Measurements from ENCODE around the gene MYO1H. TPM values are rescaled to one million over a fixed set of nuclear protein-coding genes. Genes with fewer than 3 reads are reported as not detected.

MYO1H gene
- total and polyA plus RNA-seq, 2 experiments from 2014 or later: not detected

DNA sequence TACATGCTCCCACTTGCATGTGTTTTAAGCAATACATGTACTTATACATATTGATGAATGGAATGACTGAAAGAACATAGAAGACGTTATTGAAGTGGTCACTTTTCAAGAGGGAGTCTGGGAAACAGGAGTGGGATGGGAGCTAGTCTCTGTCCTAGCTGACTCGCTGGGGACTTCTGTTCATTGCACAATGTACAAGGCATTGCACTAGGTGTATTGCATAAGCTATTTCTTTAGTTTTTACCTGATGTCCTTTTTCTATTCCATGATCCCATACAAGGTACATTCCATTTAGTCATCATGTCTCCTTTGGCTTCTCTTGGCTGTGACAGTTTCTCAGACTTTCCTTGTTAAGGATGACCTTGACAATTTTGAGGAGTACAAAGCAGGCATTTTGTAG, 4.0 kb upstream of the MYO1H start:
- Histone ChIP-seq H3K36me3 (ENCODE audit: insufficient read depth) (no peaks in the 10 kb centered on the region), H3K4me2 (no peak overlapping the region), H3K4me3 (no peak overlapping the region), H3K27ac (ENCODE audit: low read depth) (no peak overlapping the region), H3K4me1 (ENCODE audit: insufficient read depth) (no peaks in the 10 kb centered on the region), H3K27me3 (ENCODE audit: insufficient read depth) (no peaks in the 10 kb centered on the region), H2AFZ (no peak overlapping the region), H3K79me2 (replicated peaks; ENCODE audit: insufficient read depth) (no peaks in the 10 kb centered on the region), H3F3A (replicated peaks; ENCODE audit: low read depth) (no peaks in the 10 kb centered on the region), H3K9me2 (ENCODE audit: insufficient read depth) (peaks cover 8% of the 10 kb centered on the region), H4K20me1 (replicated peaks; ENCODE audit: insufficient read depth) (no peaks in the 10 kb centered on the region)
- no peak overlapping the region for H3K4me3 Mint-ChIP-seq
- DNase-seq (ENCODE audit: low spot score) (no peak), ATAC-seq (no peak)
- H3K27ac Mint-ChIP-seq: no peak overlapping the region
- no peak for TF ChIP-seq CREB1 (CRISPR knock-in tag; IDR thresholded peaks at IDR 0.05; ENCODE audit: low read depth)
- TF ChIP-seq, protein P1, sequence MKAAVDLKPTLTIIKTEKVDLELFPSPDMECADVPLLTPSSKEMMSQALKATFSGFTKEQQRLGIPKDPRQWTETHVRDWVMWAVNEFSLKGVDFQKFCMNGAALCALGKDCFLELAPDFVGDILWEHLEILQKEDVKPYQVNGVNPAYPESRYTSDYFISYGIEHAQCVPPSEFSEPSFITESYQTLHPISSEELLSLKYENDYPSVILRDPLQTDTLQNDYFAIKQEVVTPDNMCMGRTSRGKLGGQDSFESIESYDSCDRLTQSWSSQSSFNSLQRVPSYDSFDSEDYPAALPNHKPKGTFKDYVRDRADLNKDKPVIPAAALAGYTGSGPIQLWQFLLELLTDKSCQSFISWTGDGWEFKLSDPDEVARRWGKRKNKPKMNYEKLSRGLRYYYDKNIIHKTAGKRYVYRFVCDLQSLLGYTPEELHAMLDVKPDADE (IDR thresholded peaks at IDR 0.05): no peak
- TF ChIP-seq ZNF331 (CRISPR knock-in tag; IDR thresholded peaks at IDR 0.05; ENCODE audit: low read depth): no peak
- TF ChIP-seq EZH2phosphoT487 (IDR thresholded peaks at IDR 0.05; ENCODE audit: unreplicated experiment): no peak
- TF ChIP-seq, protein P2, sequence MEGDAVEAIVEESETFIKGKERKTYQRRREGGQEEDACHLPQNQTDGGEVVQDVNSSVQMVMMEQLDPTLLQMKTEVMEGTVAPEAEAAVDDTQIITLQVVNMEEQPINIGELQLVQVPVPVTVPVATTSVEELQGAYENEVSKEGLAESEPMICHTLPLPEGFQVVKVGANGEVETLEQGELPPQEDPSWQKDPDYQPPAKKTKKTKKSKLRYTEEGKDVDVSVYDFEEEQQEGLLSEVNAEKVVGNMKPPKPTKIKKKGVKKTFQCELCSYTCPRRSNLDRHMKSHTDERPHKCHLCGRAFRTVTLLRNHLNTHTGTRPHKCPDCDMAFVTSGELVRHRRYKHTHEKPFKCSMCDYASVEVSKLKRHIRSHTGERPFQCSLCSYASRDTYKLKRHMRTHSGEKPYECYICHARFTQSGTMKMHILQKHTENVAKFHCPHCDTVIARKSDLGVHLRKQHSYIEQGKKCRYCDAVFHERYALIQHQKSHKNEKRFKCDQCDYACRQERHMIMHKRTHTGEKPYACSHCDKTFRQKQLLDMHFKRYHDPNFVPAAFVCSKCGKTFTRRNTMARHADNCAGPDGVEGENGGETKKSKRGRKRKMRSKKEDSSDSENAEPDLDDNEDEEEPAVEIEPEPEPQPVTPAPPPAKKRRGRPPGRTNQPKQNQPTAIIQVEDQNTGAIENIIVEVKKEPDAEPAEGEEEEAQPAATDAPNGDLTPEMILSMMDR (conservative IDR thresholded peaks at IDR 0.05; ENCODE audit: low read depth in 2 of 2): no peak
- no peak for TF ChIP-seq EZH2 (IDR thresholded peaks at IDR 0.05; ENCODE audit: low read depth, unreplicated experiment)
- TF ChIP-seq, protein P3, sequence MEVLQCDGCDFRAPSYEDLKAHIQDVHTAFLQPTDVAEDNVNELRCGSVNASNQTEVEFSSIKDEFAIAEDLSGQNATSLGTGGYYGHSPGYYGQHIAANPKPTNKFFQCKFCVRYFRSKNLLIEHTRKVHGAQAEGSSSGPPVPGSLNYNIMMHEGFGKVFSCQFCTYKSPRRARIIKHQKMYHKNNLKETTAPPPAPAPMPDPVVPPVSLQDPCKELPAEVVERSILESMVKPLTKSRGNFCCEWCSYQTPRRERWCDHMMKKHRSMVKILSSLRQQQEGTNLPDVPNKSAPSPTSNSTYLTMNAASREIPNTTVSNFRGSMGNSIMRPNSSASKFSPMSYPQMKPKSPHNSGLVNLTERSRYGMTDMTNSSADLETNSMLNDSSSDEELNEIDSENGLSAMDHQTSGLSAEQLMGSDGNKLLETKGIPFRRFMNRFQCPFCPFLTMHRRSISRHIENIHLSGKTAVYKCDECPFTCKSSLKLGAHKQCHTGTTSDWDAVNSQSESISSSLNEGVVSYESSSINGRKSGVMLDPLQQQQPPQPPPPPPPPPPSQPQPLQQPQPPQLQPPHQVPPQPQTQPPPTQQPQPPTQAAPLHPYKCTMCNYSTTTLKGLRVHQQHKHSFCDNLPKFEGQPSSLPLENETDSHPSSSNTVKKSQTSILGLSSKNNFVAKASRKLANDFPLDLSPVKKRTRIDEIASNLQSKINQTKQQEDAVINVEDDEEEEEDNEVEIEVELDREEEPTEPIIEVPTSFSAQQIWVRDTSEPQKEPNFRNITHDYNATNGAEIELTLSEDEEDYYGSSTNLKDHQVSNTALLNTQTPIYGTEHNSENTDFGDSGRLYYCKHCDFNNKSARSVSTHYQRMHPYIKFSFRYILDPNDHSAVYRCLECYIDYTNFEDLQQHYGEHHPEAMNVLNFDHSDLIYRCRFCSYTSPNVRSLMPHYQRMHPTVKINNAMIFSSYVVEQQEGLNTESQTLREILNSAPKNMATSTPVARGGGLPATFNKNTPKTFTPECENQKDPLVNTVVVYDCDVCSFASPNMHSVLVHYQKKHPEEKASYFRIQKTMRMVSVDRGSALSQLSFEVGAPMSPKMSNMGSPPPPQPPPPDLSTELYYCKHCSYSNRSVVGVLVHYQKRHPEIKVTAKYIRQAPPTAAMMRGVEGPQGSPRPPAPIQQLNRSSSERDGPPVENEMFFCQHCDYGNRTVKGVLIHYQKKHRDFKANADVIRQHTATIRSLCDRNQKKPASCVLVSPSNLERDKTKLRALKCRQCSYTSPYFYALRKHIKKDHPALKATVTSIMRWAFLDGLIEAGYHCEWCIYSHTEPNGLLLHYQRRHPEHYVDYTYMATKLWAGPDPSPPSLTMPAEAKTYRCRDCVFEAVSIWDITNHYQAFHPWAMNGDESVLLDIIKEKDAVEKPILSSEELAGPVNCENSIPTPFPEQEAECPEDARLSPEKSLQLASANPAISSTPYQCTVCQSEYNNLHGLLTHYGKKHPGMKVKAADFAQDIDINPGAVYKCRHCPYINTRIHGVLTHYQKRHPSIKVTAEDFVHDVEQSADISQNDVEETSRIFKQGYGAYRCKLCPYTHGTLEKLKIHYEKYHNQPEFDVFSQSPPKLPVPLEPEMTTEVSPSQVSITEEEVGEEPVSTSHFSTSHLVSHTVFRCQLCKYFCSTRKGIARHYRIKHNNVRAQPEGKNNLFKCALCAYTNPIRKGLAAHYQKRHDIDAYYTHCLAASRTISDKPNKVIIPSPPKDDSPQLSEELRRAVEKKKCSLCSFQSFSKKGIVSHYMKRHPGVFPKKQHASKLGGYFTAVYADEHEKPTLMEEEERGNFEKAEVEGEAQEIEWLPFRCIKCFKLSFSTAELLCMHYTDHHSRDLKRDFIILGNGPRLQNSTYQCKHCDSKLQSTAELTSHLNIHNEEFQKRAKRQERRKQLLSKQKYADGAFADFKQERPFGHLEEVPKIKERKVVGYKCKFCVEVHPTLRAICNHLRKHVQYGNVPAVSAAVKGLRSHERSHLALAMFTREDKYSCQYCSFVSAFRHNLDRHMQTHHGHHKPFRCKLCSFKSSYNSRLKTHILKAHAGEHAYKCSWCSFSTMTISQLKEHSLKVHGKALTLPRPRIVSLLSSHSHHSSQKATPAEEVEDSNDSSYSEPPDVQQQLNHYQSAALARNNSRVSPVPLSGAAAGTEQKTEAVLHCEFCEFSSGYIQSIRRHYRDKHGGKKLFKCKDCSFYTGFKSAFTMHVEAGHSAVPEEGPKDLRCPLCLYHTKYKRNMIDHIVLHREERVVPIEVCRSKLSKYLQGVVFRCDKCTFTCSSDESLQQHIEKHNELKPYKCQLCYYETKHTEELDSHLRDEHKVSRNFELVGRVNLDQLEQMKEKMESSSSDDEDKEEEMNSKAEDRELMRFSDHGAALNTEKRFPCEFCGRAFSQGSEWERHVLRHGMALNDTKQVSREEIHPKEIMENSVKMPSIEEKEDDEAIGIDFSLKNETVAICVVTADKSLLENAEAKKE (CRISPR knock-in tag; IDR thresholded peaks at IDR 0.05): no peak
- no peak for TF ChIP-seq POLR2AphosphoS5 (IDR thresholded peaks at IDR 0.05; ENCODE audit: low read depth)
- TF ChIP-seq STAT1 (IDR thresholded peaks at IDR 0.05; ENCODE audit: unreplicated experiment): no peak
- TF ChIP-seq, protein P4, sequence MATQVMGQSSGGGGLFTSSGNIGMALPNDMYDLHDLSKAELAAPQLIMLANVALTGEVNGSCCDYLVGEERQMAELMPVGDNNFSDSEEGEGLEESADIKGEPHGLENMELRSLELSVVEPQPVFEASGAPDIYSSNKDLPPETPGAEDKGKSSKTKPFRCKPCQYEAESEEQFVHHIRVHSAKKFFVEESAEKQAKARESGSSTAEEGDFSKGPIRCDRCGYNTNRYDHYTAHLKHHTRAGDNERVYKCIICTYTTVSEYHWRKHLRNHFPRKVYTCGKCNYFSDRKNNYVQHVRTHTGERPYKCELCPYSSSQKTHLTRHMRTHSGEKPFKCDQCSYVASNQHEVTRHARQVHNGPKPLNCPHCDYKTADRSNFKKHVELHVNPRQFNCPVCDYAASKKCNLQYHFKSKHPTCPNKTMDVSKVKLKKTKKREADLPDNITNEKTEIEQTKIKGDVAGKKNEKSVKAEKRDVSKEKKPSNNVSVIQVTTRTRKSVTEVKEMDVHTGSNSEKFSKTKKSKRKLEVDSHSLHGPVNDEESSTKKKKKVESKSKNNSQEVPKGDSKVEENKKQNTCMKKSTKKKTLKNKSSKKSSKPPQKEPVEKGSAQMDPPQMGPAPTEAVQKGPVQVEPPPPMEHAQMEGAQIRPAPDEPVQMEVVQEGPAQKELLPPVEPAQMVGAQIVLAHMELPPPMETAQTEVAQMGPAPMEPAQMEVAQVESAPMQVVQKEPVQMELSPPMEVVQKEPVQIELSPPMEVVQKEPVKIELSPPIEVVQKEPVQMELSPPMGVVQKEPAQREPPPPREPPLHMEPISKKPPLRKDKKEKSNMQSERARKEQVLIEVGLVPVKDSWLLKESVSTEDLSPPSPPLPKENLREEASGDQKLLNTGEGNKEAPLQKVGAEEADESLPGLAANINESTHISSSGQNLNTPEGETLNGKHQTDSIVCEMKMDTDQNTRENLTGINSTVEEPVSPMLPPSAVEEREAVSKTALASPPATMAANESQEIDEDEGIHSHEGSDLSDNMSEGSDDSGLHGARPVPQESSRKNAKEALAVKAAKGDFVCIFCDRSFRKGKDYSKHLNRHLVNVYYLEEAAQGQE (IDR thresholded peaks at IDR 0.05; ENCODE audit: unreplicated experiment): no peak
- no peak for TF ChIP-seq NANOG (IDR thresholded peaks at IDR 0.05; ENCODE audit: borderline replicate concordance)
- TF ChIP-seq ZNF114 (CRISPR knock-in tag; IDR thresholded peaks at IDR 0.05): no peak
- no peak for TF ChIP-seq JUNB (IDR thresholded peaks at IDR 0.05; ENCODE audit: unreplicated experiment)
- no peaks in the 10 kb centered on the region for H3K36me3 Mint-ChIP-seq (ENCODE audit: low read depth)
- no peaks in the 10 kb centered on the region; the same call in 2 of the 3 replicates for H3K9me3 Mint-ChIP-seq
- H3K4me1 Mint-ChIP-seq: no peaks in the 10 kb centered on the region
- no peaks in the 10 kb centered on the region for H3K27me3 Mint-ChIP-seq (ENCODE audit: insufficient read depth, low read depth, poor library complexity)

Data from GM23338 (cell line).